Keratinocyte (primary cell): ENCODE results near the gene ZNF148.

ENCODE experiments used
- CTCF ChIP-seq, 3 experiments: IDR thresholded peaks in 1 of 3; conservative IDR thresholded peaks in 1 of 3; optimal IDR thresholded peaks in 1 of 3; 2 replicates in 2 of 3; 3 replicates in 1 of 3; pipeline versions ENCODE3 to v1.5.1; 2011; ENCODE audit warnings: low read length in 3 of 3, mild to moderate bottlenecking in 3 of 3, moderate library complexity in 2 of 3, control low read depth in 1 of 3, inconsistent platforms in 1 of 3; ENCODE audit not compliant: insufficient read depth in 2 of 3; ENCODE audit errors: extremely low read depth in 1 of 3
- EZH2 ChIP-seq: IDR thresholded peaks from one replicate; pipeline ENCODE4 v1.6.1; 2012; ENCODE audit warnings: inconsistent platforms, mild to moderate bottlenecking, low read length, moderate library complexity

GRCh38 chr3:125416235-125416634 lies 41.1 kb upstream of the ZNF148 start:
- TF ChIP-seq CTCF (optimal IDR thresholded peaks at IDR 0.05 in 1 of 3, IDR thresholded peaks at IDR 0.05 in 1 of 3, conservative IDR thresholded peaks at IDR 0.05 in 1 of 3; ENCODE audit: extremely low read depth in 1 of 3, insufficient read depth in 2 of 3, low read length in 3 of 3) (no peak), EZH2 (no peak)
